GM10248 (cell line): ENCODE results near the gene ABCA3.

ENCODE experiments used
- CTCF ChIA-PET: fragments of 300-600 bp; sonication (Branson Sonifier 250); formaldehyde crosslinking; extraction: SDS; loops from one replicate; lab custom pipeline; 2021; ENCODE audit warnings: antibody characterized with exemption; lab: Yijun Ruan, JAX
- POLR2A ChIA-PET: fragments of 350-650 bp; sonication (Branson Sonifier 250); formaldehyde crosslinking; extraction: SDS; loops from one replicate; lab custom pipeline; 2020; ENCODE audit warnings: antibody characterized with exemption; lab: Yijun Ruan, JAX
- DNase-seq: peaks from one replicate; pipeline ENCODE4 v3.0.0; 2012; ENCODE audit errors: extremely low spot score
- CTCF ChIP-seq: IDR thresholded peaks from 2 replicates; pipeline ENCODE4 v1.5.1; 2012; ENCODE audit warnings: mild to moderate bottlenecking, low read depth; ENCODE audit errors: extremely low read depth, missing control alignments, control extremely low read depth

ABCA3 gene

GRCh38 chr16:2282866-2283555 is 57.5 kb downstream of the ABCA3 start:
- ChIA-PET POLR2A (no interaction called here), CTCF (no interaction called here)
- no peak for TF ChIP-seq CTCF
- no peak for DNase-seq

GRCh38 chr16:2282262-2282661 is 58.3 kb downstream of the ABCA3 start:
- CTCF ChIA-PET = no interaction called here

GRCh38 chr16:2280981-2281542 is 59.5 kb downstream of the ABCA3 start:
- ChIA-PET CTCF (interaction anchor here (0.6 to 1.4 kb wide), 2 partner anchors 20 to 59 kb away, joined by 3 read pairs; partner anchors contain the start of gene ABCA3), POLR2A (no interaction called here)
- DNase-seq = no peak
- no peak for TF ChIP-seq CTCF

More at GRCh38 chr16:2282262-2282661, 58.3 kb downstream of the ABCA3 start:
- TF ChIP-seq CTCF = no peak
- POLR2A ChIA-PET = no interaction called here
- no peak for DNase-seq

- CTCF ChIA-PET = interaction anchor here (0.6 to 1.4 kb wide), 3 partner anchors 19 to 157 kb away, joined by 3 read pairs; partner anchors contain the start of gene ABCA3
- DNase-seq = no peak
- no peak for TF ChIP-seq CTCF
- POLR2A ChIA-PET = no interaction called here
These were observed 60.1 kb downstream of the ABCA3 start for GRCh38 chr16:2280461-2280860.

GRCh38 chr16:2278956-2279800 is 61.4 kb downstream of the ABCA3 start:
- TF ChIP-seq CTCF = no peak
- POLR2A ChIA-PET = no interaction called here
- CTCF ChIA-PET = interaction anchor here (1.2 to 1.5 kb wide), 3 partner anchors 10 to 158 kb away, joined by 3 to 4 read pairs (median 4); partner anchors contain the start of gene ABCA3
- no peak for DNase-seq

GRCh38 chr16:2278272-2278608 is 62.3 kb downstream of the ABCA3 start:
- TF ChIP-seq CTCF = no peak
- ChIA-PET POLR2A (no interaction called here), CTCF (interaction anchor here (1.4 kb wide), 1 partner anchor 11 kb away, joined by 4 read pairs; no protein-coding TSS in a partner anchor)
- DNase-seq = no peak
